Globus pallidus (tissue), 1 donor: Measurements from ENCODE around the gene ADGRF3.
"Not testable (repeated sequence)": the region's sequence is repeated elsewhere in the genome, so short reads cannot be mapped to it uniquely, and the experiment has no call there.

ENCODE experiments used
- DNase-seq: peaks from one replicate; pipeline ENCODE4 v3.0.0-alpha.2; 2015; ENCODE audit warnings: low spot score

ADGRF3 gene

GRCh38 chr2:26351375-26352090 is 4.9 kb upstream of the ADGRF3 start:
- DNase-seq = no peak

GRCh38 chr2:26349690-26350089 is 3.1 kb upstream of the ADGRF3 start:
- DNase-seq = no peak

GRCh38 chr2:26347286-26347865 is 787 bp upstream of the ADGRF3 start:
- DNase-seq = no peak

GRCh38 chr2:26345545-26346453 is 790 bp downstream of the ADGRF3 start, which contains the start of gene SELENOI:
TSS of gene SELENOI (plus strand) at chr2:26346143. CDS start at chr2:26346233, 90 bp downstream.
- DNase-seq = peak; percentile 100

GRCh38 chr2:26345283-26345544 is 1.4 kb downstream of the ADGRF3 start:
- DNase-seq = no peak

- DNase-seq = peak; percentile 2
Observed at GRCh38 chr2:26344581-26345282, 1.9 kb downstream of the ADGRF3 start.

- DNase-seq = no peak
Observed at GRCh38 chr2:26340831-26341230, 5.8 kb downstream of the ADGRF3 start.

GRCh38 chr2:26337298-26337697 is 9.3 kb downstream of the ADGRF3 start:
- no peak for DNase-seq

- DNase-seq = no peak
Observed at GRCh38 chr2:26336719-26337118, 9.9 kb downstream of the ADGRF3 start.

GRCh38 chr2:26335231-26335630 is 11.4 kb downstream of the ADGRF3 start:
- no peak for DNase-seq

GRCh38 chr2:26333293-26333692 is 13.3 kb downstream of the ADGRF3 start:
- DNase-seq = no peak

GRCh38 chr2:26331321-26331720 is 15.3 kb downstream of the ADGRF3 start:
- DNase-seq = not testable (repeated sequence)

- DNase-seq = no peak
Observed at GRCh38 chr2:26330604-26331003, 16.0 kb downstream of the ADGRF3 start.

- DNase-seq = peak; percentile 79
Observed at GRCh38 chr2:26330114-26330549, 16.5 kb downstream of the ADGRF3 start.

- not testable (repeated sequence) for DNase-seq
Observed at GRCh38 chr2:26329083-26329482, 17.5 kb downstream of the ADGRF3 start.

- no peak for DNase-seq
Observed at GRCh38 chr2:26327291-26328272, 19.0 kb downstream of the ADGRF3 start.

GRCh38 chr2:26326514-26326913 is 20.1 kb downstream of the ADGRF3 start:
- DNase-seq = no peak

- no peak for DNase-seq
Observed at GRCh38 chr2:26325851-26326250, 20.7 kb downstream of the ADGRF3 start.

- DNase-seq = no peak
Observed at GRCh38 chr2:26324903-26325302, 21.7 kb downstream of the ADGRF3 start.

- DNase-seq = not testable (repeated sequence)
Observed at GRCh38 chr2:26324479-26324878, 22.1 kb downstream of the ADGRF3 start.

GRCh38 chr2:26318950-26319349 is 27.6 kb downstream of the ADGRF3 start:
- DNase-seq = no peak
